GM18868 (cell line): ENCODE results near the gene CHCHD1.
"Not testable (repeated sequence)": the region's sequence is repeated elsewhere in the genome, so short reads cannot be mapped to it uniquely, and the experiment has no call there.

Experiments used
- ATAC-seq: cut with Tn5 transposase; IDR thresholded peaks from one replicate; pipeline ENCODE4 v1.9.1; 2021; ENCODE audit warnings: mild to moderate bottlenecking, moderate library complexity; ENCODE audit not compliant: unreplicated experiment

Gene CHCHD1

DNA sequence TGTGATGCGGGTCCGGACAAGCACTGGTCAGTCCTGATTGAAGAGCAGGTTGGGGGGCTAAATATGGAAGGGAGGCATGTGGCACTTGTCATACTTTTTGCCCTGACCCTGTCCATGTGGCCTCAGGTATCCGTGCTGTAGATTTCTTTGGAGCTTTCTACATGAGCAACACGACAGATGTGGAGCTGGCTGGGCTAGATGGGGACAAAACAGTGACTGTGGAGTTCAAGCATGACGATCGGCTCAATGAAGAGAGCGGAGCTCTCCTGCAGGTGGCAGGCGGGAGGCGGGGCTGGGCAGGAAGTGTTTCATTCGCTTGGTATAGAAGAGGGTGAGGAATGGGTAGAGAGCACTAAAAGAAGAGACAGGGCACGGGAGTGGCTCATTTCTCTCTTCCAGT lies 13.0 kb upstream of the CHCHD1 start:
- ATAC-seq, result no peak

DNA sequence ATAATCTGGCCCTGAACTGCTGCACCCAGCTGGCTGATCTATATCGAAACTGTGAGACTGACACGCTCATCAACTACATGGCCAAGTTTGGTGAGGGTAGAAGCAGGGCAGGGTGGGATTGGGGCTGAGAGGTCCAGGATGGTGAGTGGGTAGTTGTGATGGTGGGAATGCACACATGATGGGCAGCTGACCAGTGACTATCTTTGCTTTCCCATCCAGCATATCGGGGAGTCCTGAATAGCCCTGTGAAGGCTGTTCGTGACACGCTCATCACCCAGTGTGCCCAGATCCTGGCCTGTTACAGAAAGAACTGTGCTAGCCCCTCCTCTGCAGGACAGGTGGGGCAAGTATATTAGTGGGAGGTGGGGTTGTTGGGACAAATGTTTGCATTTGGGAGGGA lies 12.5 kb upstream of the CHCHD1 start:
- no peak for ATAC-seq

DNA sequence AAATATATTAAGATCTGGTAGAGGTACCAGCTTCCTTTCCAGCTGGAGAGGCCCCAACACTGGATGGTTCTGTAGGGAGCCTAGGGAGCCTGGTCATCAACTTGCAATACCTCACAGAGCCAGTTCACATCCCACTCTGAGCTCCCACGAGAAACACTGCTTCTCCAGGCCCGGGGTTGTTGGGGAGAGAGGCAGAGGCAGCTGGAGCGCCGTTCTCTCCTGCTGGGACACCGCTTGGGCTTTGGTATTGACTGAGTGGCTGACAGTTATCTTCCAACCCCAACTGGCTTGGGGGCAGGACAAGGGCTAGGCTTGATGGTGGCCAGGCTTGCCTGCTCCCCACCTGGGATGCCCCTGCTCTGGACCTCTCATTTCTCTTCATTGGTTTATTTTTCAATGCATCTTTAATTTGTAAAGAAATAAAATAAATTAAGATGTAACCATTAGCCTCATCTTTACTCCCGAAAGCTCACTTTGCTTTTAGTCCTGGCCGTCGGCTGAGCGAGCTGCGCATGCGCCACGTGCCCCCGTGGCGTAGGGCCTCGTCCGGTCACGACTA lies 10.0 kb upstream of the CHCHD1 start:
- ATAC-seq, result no peak

DNA sequence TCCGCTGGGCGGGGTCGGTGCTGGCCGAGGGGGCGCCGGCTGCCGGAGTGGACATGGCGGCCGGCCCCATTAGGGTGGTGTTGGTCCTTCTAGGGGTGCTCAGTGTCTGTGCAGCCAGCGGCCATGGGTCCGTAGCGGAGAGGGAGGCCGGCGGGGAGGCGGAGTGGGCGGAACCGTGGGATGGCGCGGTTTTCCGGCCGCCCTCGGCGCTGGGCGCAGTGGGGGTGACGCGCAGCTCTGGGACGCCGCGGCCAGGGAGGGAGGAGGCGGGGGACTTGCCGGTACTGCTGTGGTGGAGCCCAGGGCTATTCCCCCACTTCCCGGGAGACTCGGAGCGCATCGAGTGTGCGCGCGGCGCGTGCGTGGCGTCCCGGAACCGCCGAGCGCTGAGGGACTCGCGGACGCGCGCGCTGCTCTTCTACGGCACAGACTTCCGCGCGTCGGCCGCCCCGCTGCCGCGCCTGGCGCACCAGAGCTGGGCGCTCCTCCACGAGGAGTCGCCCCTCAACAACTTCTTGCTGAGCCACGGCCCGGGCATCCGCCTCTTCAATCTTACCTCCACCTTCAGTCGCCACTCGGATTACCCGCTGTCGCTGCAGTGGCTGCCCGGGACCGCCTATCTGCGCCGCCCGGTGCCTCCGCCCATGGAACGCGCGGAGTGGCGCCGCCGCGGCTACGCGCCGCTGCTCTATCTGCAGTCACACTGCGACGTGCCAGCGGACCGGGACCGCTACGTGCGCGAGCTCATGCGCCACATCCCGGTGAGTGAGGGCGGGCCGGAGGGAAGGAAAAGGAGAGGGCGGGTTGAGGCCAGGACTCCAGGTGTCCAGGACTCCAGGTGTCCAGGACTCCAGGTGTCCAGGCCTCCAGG lies 9.3 kb upstream of the CHCHD1 start:
- ATAC-seq, result peak; percentile 73

DNA sequence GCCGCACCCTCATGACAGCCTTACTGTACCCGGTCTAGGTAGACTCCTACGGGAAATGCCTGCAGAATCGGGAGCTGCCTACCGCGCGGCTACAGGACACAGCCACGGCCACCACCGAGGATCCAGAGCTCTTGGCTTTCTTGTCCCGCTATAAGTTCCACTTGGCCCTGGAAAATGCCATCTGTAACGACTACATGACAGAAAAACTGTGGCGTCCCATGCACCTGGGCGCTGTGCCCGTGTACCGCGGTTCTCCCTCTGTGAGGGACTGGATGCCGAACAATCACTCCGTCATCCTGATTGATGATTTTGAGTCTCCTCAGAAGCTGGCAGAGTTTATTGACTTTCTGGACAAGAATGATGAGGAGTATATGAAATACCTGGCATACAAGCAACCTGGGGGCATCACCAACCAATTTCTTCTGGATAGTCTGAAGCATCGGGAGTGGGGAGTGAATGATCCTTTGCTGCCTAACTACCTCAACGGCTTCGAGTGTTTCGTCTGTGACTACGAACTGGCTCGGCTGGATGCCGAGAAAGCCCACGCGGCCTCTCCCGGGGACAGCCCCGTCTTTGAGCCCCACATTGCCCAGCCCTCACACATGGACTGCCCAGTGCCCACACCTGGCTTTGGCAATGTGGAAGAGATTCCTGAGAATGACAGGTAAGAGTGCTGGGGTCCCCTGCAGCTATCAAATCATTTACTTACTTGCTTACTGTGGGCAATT lies 8.5 kb upstream of the CHCHD1 start:
- ATAC-seq, result no peak

DNA sequence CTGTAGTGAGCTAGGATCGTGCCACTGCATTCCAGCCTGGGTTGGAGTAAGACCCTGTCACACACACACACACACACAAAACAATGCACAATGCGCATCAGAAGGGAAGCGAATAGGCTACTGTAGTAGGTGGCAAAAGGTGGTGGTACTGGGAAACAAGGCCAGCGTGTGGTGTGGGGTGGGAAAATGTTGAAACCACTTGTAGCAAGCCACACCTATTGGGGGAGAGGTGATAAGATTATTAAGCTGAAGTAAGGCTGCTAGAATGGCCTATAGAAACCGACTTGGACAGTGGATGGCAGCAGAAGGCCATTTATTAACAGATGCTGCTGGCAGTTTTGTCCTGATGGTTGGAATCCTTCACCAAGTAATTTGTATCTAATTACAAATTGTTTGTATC lies 7.2 kb upstream of the CHCHD1 start:
- ATAC-seq, result no peak

DNA sequence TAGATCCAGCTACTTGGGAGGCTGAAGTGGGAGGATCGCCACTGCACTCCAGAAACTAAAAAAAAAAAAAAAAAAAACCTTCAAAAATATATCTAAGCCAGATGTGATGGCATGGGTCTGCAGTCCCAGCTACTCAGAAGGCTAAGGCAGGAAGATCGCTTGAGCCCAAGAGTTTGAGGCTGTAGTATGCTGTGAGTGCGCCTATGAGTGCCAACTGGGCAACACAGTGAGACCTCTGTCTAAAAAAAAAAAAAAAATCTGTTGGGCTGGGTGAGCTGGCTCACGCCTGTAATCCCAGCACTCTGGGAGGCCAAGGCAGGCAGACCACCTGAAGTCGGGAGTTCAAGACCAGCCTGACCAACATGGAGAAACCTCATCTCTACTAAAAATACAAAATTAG lies 2.8 kb upstream of the CHCHD1 start:
- no peak for ATAC-seq

DNA sequence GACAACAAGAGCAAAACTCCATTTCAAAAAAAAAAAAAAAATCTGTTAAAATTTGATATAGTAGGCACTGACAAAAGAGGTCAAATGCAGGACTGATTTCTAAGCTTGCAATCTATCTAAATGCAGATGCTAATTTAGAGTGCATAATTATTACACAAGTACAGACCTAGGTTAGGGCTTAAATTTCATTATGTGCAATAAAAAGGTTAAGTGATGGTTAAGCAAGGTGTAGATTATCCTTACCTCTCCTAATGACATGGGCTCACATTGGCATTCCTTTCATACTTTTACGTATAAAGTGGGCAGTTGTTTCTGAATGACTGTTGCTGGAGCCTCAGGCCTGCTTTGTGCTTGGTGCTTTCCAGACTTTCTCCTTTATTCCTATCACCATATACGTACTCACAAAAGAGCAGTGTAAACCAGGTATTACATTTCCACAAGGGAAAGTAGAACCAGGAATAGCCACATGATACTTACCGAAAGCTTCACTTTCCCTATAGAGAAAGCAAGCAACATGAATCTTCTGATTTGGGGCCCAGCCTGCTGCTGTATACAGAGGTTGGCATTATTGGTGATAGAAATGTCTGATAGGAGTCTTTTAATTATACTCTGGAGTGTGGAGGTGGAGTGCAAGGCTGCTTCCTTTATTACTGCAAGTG lies 2.2 kb upstream of the CHCHD1 start:
- no peak for ATAC-seq

DNA sequence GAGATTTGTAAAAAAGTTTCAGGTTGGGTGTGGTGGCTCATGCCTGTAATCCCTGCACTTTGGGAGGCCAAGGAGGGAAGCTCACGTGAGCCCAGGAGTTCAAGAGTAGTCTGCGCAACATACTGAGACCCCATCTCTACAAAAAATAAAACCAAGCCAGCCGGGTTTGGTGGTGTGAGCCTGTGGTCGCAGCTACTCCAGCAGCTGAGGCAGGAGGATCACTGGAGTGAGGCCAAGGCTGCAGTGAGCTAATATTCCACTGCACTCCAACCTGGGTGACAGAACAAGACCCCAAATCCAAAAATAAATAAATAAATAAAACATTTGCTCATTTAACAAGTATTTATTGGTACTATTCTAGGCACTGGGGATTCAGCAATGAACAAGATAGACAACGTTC lies 1.5 kb upstream of the CHCHD1 start:
- ATAC-seq, result no peak

DNA sequence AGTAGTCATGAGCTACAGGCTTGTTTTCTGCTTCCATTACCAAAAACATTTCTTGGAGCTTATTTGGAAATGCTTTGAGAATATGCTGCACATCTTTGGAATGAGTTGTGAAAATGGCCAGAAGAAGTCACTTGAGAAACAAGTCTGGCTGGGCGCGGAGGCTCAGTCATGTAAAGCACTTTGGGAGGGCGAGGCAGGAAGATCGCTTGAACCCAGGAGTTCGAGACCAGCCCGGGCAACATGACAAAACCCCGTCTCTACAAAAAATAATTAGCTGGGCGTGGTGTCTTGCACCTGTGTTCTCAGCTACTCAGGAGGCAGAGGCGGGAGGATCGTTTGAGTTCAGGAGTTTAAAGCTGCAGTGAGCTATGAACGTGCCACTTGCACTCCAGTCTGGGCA lies 882 bp upstream of the CHCHD1 start:
- no peak for ATAC-seq

DNA sequence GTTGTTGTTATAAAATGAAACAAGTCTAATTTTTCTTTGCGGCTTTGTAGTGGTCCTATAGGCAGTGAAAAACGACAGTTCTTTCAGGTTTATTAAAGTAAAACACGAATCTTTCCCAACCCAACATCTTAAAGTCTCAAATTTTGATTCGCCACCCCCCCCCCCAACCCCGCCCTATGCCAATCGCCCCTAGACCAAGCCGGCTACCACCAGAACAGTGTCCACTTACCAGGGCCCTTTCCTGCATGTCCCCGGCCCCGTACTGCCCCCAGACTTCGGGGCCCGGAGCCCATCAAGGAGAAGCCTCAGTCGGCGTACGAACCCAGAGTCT lies 335 bp upstream of the CHCHD1 start:
- no peak for ATAC-seq

DNA sequence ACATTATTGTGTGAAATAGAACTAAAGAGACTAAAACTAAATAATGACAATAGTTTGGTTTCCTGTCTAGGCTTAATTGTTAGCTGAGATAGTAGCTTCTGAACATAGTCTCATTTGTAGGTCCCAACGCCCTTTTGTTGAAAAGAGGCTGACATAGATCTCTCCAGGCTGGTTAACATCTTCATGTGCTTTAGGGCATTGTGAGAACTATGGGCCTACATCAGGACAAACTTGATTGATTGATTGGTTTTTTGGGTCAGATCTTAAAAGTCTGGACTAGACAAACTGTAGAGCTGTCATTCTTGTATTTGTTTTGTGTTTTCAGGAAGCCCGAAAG lies 869 bp downstream of the CHCHD1 start:
- ATAC-seq, result no peak

DNA sequence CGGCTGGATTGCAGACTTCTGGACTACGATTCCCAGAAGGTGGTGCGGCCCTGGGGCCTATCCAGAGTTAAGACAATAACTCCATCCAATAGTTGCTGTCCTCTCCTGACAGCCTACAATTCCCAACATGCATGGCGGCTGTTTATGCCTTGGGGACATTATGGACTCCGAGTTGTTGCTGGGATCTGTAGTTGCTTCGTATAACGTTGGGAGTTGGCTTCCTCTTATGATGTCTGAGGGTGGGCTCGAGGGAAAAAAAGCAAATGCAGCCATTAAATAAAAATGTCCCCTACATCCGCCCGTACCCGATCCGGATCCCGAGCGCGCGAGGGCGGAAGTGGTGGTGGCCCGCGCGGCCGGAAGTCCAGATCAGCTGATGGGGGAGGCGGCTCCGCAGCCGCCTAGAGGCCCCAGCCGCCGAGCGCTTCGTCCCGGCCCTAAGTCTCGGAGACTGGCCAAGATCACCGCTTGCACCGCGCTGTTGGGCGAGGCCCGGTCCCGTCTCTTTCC lies 3.4 kb downstream of the CHCHD1 start, which contains the start of gene ZSWIM8:
ZSWIM8 (plus strand) TSS at position 396 of the 510 bp plus-strand sequence. CDS start 273 bp downstream, outside the sequence.
- ATAC-seq, result peak; percentile 77

DNA sequence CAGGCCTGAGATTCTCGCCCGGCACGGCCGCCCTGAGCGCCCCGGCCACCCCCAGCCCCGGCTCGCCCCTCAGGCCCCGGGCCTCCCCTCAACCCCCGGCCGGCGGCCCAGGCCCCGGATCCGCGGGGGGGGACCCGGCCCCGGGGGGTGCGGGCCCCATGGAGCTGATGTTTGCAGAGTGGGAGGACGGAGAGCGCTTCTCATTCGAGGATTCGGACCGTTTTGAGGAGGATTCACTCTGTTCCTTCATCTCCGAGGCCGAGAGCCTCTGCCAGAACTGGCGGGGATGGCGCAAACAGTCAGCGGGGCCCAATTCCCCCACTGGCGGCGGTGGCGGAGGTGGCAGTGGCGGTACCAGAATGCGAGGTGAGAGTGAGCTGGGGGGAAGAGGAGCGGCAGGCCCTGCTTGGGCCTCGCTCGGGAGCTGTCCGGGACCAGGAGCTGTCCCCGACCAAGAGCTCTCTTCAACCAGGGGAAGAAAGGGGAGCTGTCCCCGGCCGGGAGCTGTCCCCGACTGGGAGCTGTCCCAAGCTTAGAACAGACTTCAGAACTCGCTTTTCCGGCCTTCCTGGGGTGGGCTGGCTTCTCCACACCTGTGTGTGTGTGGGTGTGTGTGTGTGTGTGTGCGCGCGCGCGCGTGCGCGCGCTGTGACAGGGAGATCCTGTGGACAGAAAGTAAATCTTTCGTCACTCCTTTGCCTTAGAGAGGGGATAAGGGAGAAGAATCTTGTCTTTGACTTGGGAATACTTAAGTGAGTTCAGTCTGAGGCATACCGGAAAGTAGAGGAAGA lies 4.1 kb downstream of the CHCHD1 start:
- ATAC-seq, result peak; percentile 15

DNA sequence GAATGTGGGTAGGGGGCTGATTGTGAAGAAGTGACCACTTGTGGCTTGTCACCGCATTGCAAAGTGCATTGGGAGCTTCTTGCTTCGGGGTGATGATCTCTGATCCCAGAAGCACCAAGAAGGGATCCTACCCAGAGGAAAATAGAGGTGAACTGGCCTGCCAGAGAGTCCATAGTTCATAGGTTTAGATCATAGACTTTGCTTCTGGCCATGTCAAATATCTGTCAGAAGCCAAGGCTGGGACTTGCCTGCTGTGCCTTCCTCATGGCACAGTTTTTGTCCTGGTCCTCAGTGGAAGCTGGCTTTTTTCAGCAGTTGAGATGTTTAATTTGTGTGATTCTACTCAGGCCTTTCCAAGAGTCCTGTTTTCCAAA lies 4.7 kb downstream of the CHCHD1 start:
- no peak for ATAC-seq

DNA sequence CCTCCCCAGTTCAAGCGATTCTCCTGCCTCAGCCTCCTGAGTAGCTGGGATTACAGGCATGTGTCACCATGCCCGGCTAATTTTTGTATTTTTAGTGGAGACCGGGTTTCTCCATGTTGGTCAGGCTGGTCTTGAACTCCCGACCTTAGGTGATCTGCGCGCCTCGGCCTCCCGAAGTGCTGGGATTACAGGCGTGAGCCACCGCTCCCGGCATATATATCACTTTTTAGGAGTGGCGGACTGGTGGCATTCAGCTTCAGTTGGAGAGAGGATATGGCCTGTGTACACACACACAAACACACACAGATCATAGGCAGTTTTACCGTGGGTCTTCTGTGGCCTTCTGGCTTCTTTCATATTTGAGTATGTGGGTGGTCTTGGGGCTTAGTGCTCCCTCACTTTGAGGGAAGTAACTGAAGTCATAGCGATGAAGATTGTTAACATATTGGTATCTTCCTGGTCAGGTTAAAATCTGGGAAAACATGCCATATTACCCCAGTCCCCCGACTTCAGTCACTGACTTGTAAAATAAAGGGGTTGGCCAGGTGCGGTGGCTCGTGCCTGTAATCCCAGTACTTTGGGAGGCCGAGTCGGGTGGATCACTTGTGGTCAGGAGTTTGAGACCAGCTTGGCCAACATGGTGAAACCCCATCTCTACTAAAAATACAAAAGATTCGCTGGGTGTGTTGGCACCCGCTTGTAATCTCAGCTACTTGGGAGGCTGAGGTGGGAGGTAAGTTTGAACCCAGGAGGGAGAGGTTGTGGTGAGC lies 5.4 kb downstream of the CHCHD1 start:
- not testable (repeated sequence) for ATAC-seq

DNA sequence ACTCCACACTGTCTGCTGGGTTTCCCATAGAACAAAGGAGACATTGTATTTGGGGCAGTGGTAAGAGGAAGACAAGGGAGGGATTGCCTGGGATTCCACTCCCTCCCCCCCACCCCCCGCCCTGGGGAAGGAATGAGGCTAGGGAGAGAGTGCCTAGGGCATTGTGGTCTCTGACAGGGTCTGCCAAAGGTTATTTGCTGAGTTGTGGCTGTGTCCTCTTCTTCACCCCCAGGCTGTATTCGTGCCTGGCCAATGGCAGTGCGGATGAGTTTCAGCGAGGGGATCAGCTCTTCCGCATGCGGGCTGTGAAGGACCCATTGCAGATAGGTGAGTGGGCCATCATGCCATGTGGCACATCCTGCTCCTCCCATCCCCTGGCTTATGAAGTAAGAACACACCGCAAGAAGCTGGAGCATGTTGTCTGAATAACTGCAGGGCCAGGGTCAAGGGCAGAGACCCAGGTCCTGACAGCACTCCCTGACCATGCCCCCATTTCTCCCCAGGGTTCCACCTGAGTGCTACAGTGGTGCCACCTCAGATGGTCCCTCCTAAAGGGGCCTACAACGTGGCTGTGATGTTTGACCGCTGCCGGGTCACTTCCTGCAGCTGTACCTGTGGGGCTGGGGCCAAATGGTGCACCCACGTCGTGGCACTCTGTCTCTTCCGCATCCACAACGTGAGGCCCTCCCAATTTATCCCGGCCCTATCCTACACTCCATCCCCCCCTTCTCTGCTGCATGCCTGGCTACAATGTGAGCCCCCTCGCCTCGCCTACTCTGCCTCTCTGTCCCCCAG lies 7.2 kb downstream of the CHCHD1 start:
- ATAC-seq, result no peak

DNA sequence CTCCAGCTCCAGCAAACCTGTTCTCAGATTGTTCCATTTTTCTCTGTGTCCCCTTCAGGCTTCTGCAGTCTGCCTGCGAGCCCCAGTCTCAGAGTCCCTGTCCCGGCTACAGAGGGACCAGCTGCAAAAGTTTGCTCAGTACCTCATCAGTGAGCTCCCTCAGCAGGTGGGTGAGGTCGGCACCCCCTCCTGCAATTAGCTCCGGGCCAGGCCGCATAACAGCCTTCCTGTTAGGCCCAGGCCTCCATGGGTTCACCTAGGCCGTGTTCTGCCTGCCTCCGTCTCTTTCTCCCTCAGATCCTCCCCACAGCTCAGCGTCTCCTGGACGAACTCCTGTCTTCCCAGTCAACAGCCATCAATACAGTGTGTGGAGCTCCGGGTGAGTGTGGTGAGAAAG lies 7.8 kb downstream of the CHCHD1 start:
- no peak for ATAC-seq
